Esophagus muscularis mucosa (tissue), 4 donors: ENCODE data around the gene RASAL2.

Source experiments
- CTCF ChIP-seq, 3 experiments: fragments of 200-600 bp in 2 of 3; fragments of 450-650 bp in 1 of 3; sonication (generic) in 2 of 3; IDR thresholded peaks; one replicate each; pipeline ENCODE4 v1.5.1; 2017 to 2019; ENCODE audit warnings: antibody characterized with exemption in 3 of 3, mild to moderate bottlenecking in 2 of 3, moderate library complexity in 1 of 3
- EP300 ChIP-seq: sonication (generic); formaldehyde crosslinking; IDR thresholded peaks from one replicate; pipeline ENCODE4 v1.6.1; 2017; ENCODE audit warnings: antibody characterized with exemption
- POLR2A ChIP-seq: fragments of 450-650 bp; IDR thresholded peaks from one replicate; pipeline ENCODE4 v1.6.1; 2017; ENCODE audit warnings: antibody characterized with exemption, moderate library complexity, mild to moderate bottlenecking, low read depth
- POLR2AphosphoS5 ChIP-seq, 2 donors: sonication (generic); formaldehyde crosslinking; IDR thresholded peaks; one replicate each; pipeline ENCODE4 v1.6.1; 2017; ENCODE audit warnings: antibody characterized with exemption in 2 of 2

GRCh38 chr1:178209935-178210334, 116.0 kb downstream of the RASAL2 start:
- TF ChIP-seq CTCF (IDR thresholded peaks at IDR 0.05) (no peak), POLR2AphosphoS5 (IDR thresholded peaks at IDR 0.05) (no peak), EP300 (no peak), POLR2A (no peak)
